ENCODE data around the gene WWOX.

- TF ChIP-seq, protein P1, sequence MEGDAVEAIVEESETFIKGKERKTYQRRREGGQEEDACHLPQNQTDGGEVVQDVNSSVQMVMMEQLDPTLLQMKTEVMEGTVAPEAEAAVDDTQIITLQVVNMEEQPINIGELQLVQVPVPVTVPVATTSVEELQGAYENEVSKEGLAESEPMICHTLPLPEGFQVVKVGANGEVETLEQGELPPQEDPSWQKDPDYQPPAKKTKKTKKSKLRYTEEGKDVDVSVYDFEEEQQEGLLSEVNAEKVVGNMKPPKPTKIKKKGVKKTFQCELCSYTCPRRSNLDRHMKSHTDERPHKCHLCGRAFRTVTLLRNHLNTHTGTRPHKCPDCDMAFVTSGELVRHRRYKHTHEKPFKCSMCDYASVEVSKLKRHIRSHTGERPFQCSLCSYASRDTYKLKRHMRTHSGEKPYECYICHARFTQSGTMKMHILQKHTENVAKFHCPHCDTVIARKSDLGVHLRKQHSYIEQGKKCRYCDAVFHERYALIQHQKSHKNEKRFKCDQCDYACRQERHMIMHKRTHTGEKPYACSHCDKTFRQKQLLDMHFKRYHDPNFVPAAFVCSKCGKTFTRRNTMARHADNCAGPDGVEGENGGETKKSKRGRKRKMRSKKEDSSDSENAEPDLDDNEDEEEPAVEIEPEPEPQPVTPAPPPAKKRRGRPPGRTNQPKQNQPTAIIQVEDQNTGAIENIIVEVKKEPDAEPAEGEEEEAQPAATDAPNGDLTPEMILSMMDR (IDR thresholded peaks at IDR 0.05; ENCODE audit: poor library complexity, severe bottlenecking) = no peak
- TF ChIP-seq EZH2 (IDR thresholded peaks at IDR 0.05; ENCODE audit: borderline replicate concordance, insufficient read depth, low read length, poor library complexity, severe bottlenecking) = no peak
- TF ChIP-seq REST (IDR thresholded peaks at IDR 0.05; ENCODE audit: borderline replicate concordance) = no peak
- TF ChIP-seq EP300 (conservative IDR thresholded peaks at IDR 0.05; ENCODE audit: poor library complexity, severe bottlenecking) = no peak
- no peak for TF ChIP-seq POLR2AphosphoS5 (IDR thresholded peaks at IDR 0.05)
- no peak for TF ChIP-seq TAF1 (IDR thresholded peaks at IDR 0.05; ENCODE audit: low read depth)
- TF ChIP-seq RAD21 (conservative IDR thresholded peaks at IDR 0.05) = no peak
- TF ChIP-seq SMC3 (conservative IDR thresholded peaks at IDR 0.05; ENCODE audit: poor library complexity) = no peak
These were observed 743.5 kb downstream of the WWOX start for GRCh38 chr16:78842950-78843349.

All from neural cell (in vitro differentiated cells).